ENCODE results near the gene CHAT. TPM values are rescaled to one million over a fixed set of nuclear protein-coding genes. Genes with fewer than 3 reads are reported as not detected.
A peak's percentile ranks its signal among the peaks of the same experiment; 100 is the strongest.

CHAT gene
- total RNA-seq, 2 donors from 2014 or later: 0.16 to 1.2 TPM

GRCh38 chr10:49605939-49606509, 7.8 kb upstream of the CHAT start:
- H3K27me3 ChIP-seq: peaks cover 32% of the 10 kb centered on the region
- H3K9me3 ChIP-seq: no peaks in the 10 kb centered on the region
- no peak overlapping the region for H3K27ac ChIP-seq
- H3K4me3 ChIP-seq: no peak overlapping the region
- intact Hi-C loops (cut with DNase I): no loop called here
- H3K9ac ChIP-seq (ENCODE audit: low read depth in 2 of 2, low read length in 2 of 2): no peak overlapping the region
- TF ChIP-seq CTCF (IDR thresholded peaks at IDR 0.05): no peak
- H3K4me1 ChIP-seq: no peaks in the 10 kb centered on the region
- DNase-seq: no peak
- no peaks in the 10 kb centered on the region for H3K36me3 ChIP-seq

DNA sequence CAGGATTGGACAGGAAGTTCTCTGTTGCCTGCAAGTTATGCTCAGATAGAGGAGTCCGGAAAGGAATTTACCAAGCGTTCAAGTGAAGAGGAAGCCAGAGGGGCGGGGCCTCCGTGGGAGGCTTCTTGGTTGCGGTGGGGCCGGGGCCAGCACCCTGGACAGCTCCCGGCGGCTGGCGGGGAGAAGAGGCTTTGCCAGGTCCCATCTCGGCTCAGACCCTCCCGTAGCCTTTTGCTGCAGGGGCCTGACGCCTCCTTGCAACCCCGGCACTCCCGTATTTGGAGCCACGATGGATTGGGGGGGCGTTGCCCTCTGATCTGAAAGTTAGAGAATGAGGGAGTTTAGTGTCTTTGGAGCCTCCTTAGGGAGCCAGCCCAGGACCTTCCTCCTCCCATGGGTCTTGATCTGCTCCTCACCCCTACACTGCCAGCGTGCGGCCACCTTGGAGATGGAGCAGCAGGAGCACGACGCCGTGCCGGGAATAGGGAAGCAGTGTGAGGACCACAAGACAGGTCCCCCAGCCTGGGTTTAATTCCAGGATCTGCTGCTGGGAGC, 6.8 kb upstream of the CHAT start:
- Histone ChIP-seq H3K36me3 (no peaks in the 10 kb centered on the region), H3K27me3 (peaks cover 42% of the 10 kb centered on the region), H3K27ac (no peak overlapping the region), H3K9ac (ENCODE audit: low read depth in 2 of 2, low read length in 2 of 2) (no peak overlapping the region), H3K9me3 (no peaks in the 10 kb centered on the region), H3K4me1 (no peaks in the 10 kb centered on the region), H3K4me3 (no peak overlapping the region)
- DNase-seq: peak; percentile 49
- intact Hi-C loops (cut with DNase I): no loop called here
- no peak for TF ChIP-seq CTCF (IDR thresholded peaks at IDR 0.05)

GRCh38 chr10:49608166-49609005, 5.5 kb upstream of the CHAT start:
- Histone ChIP-seq H3K27ac (no peak overlapping the region), H3K9me3 (no peaks in the 10 kb centered on the region), H3K36me3 (no peaks in the 10 kb centered on the region), H3K27me3 (peaks cover 55% of the 10 kb centered on the region), H3K4me1 (no peaks in the 10 kb centered on the region), H3K4me3 (no peak overlapping the region), H3K9ac (ENCODE audit: low read depth in 2 of 2, low read length in 2 of 2) (no peak overlapping the region)
- DNase-seq: no peak
- no peak for TF ChIP-seq CTCF (IDR thresholded peaks at IDR 0.05)
- intact Hi-C loops (cut with DNase I): no loop called here

DNA sequence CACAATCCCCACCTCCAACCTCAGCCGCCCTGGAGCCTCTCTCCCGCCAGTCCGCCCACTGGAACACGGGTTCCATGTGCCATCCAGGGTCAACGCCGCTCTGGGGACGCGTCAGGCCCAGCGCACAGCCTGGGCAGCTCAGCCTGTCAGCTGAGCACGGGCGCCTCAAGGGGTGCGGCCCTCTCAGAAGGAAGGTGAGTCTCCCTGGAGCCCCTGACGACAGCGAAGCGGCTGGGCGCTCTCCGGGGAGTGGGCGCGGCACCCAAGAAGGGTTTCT, 4.9 kb upstream of the CHAT start:
- intact Hi-C loops (cut with DNase I): no loop called here
- Histone ChIP-seq H3K4me3 (no peak overlapping the region), H3K9ac (ENCODE audit: low read depth in 2 of 2, low read length in 2 of 2) (no peak overlapping the region), H3K9me3 (no peaks in the 10 kb centered on the region), H3K27ac (no peak overlapping the region), H3K27me3 (peaks cover 59% of the 10 kb centered on the region), H3K36me3 (no peaks in the 10 kb centered on the region), H3K4me1 (no peaks in the 10 kb centered on the region)
- no peak for TF ChIP-seq CTCF (IDR thresholded peaks at IDR 0.05)
- no peak for DNase-seq

- no peaks in the 10 kb centered on the region for H3K36me3 ChIP-seq
- H3K27ac ChIP-seq: no peak overlapping the region
- H3K9ac ChIP-seq (ENCODE audit: low read depth in 2 of 2, low read length in 2 of 2): no peak overlapping the region
- H3K4me1 ChIP-seq: no peaks in the 10 kb centered on the region
- H3K9me3 ChIP-seq: no peaks in the 10 kb centered on the region
- H3K4me3 ChIP-seq: no peak overlapping the region
- peaks cover 65% of the 10 kb centered on the region for H3K27me3 ChIP-seq
- DNase-seq: no peak
- TF ChIP-seq CTCF (IDR thresholded peaks at IDR 0.05): no peak
- intact Hi-C loops (cut with DNase I): no loop called here
Measured at GRCh38 chr10:49609283-49610113, 4.3 kb upstream of the CHAT start.

All from colonic mucosa (tissue), 4 donors.